Spleen (tissue), 7 donors: Measurements from ENCODE around the gene TANK.

Experiments
- CTCF ChIP-seq, 11 experiments: fragments of 200-600 bp in 7 of 11; fragments of 450-650 bp in 4 of 11; sonication (generic) in 4 of 11; IDR thresholded peaks in 8 of 11; conservative IDR thresholded peaks in 3 of 11; 1 replicate in 7 of 11; 2 replicates in 4 of 11; pipeline versions ENCODE4 v1.4.0 to v1.8.0; 2016 to 2021; ENCODE audit warnings: antibody characterized with exemption in 11 of 11, inconsistent platforms in 4 of 11, mild to moderate bottlenecking in 1 of 11
- POLR2A ChIP-seq, 3 donors: fragments of 450-650 bp; IDR thresholded peaks; one replicate each; pipeline ENCODE4 v1.5.1; 2017; ENCODE audit warnings: antibody characterized with exemption in 3 of 3, mild to moderate bottlenecking in 1 of 3
- donor health status: DM: no; HTN: no; CAD: no; lungs with moderate emphysema.
- donor health status: DM: no; HTN: no; CAD: no.
- donor health status: DM: no; HTN: no; CAD: no.

GRCh38 chr2:161115205-161115604 lies 45.0 kb upstream of the TANK start:
- no peak for TF ChIP-seq CTCF (IDR thresholded peaks at IDR 0.05 in 8 of 11, conservative IDR thresholded peaks at IDR 0.05 in 3 of 11)
- no peak for TF ChIP-seq POLR2A (IDR thresholded peaks at IDR 0.05)
